Peyer's patch (tissue), 4 donors: Measurements from ENCODE around the gene RPTOR.

Source experiments
- CTCF ChIP-seq, 6 experiments: fragments of 450-650 bp in 4 of 6; fragments of 200-600 bp in 2 of 6; sonication (generic) in 1 of 6; IDR thresholded peaks; one replicate each; pipeline ENCODE4 v1.5.1; 2017 to 2019; ENCODE audit warnings: antibody characterized with exemption in 6 of 6, mild to moderate bottlenecking in 3 of 6, moderate library complexity in 1 of 6
- POLR2A ChIP-seq, 2 donors: fragments of 450-650 bp; IDR thresholded peaks; one replicate each; pipeline ENCODE4 v1.5.1; 2017; ENCODE audit warnings: antibody characterized with exemption in 2 of 2, mild to moderate bottlenecking in 2 of 2, moderate library complexity in 2 of 2

DNA sequence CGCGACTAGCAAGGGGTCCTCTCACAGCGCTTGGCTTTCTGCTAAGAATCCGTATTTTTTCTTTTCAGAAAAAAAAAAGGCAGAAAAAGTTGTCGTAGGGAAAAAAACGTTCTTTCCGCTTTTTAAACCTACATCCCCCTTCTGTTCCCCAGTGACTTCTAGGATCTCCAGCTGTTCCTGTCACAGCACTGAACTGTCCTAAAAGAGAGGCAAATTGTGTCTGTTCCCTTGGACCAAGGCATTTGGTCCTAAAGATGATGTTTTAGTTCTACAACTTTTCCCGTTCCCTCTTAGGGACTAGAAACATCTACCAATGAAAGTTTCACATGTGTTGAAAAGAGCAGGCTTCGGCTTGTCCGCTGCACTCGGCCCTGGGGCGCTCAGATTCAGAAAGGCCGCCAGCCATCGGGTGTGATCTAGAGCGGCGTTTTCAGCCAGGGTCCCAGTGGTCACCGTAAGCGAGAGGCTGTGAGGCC lies 346.3 kb downstream of the RPTOR start:
- TF ChIP-seq CTCF (IDR thresholded peaks at IDR 0.05) (no peak), POLR2A (IDR thresholded peaks at IDR 0.05) (no peak)
